BLaER1 treated with 17β-estradiol and CSF1 and Interleukin-3, amounts not matched to agents 10 nM and 100 nM (cell line): ENCODE results near the gene CDHR1.
"Not testable (repeated sequence)": the region's sequence is repeated elsewhere in the genome, so short reads cannot be mapped to it uniquely, and the experiment has no call there.

Experiments used
- H3K27ac ChIP-seq, 11 experiments: shearing (Covaris generic); formaldehyde crosslinking; 2 replicates each; pipeline ENCODE4 v1.8.1; 2022
- H3K27me3 ChIP-seq, 11 experiments: shearing (Covaris generic); formaldehyde crosslinking; 2 replicates each; pipeline ENCODE4 v1.8.1; 2022
- H3K36me3 ChIP-seq, 11 experiments: shearing (Covaris generic); formaldehyde crosslinking; 2 replicates each; pipeline ENCODE4 v1.8.1; 2022
- H3K4me1 ChIP-seq, 10 experiments: shearing (Covaris generic); formaldehyde crosslinking; 2 replicates each; pipeline ENCODE4 v1.8.1; 2022
- H3K4me2 ChIP-seq, 11 experiments: shearing (Covaris generic); formaldehyde crosslinking; 2 replicates each; pipeline ENCODE4 v1.8.1; 2022
- H3K4me3 ChIP-seq, 10 experiments: shearing (Covaris generic); formaldehyde crosslinking; 2 replicates each; pipeline ENCODE4 v1.8.1; 2022
- H3K9ac ChIP-seq, 11 experiments: shearing (Covaris generic); formaldehyde crosslinking; 2 replicates each; pipeline ENCODE4 v1.8.1; 2022
- H3K9me3 ChIP-seq, 11 experiments: shearing (Covaris generic); formaldehyde crosslinking; replicated peaks in 1 of 11; 2 replicates each; pipeline ENCODE4 v1.8.1; 2022
- H4K20me1 ChIP-seq, 11 experiments: shearing (Covaris generic); formaldehyde crosslinking; 2 replicates each; pipeline ENCODE4 v1.8.1; 2022
- Cebpa-rat ChIP-seq, 11 experiments: shearing (Covaris generic); IDR thresholded peaks; 2 replicates each; pipeline ENCODE4 v1.8.1; 2022

Gene CDHR1

DNA sequence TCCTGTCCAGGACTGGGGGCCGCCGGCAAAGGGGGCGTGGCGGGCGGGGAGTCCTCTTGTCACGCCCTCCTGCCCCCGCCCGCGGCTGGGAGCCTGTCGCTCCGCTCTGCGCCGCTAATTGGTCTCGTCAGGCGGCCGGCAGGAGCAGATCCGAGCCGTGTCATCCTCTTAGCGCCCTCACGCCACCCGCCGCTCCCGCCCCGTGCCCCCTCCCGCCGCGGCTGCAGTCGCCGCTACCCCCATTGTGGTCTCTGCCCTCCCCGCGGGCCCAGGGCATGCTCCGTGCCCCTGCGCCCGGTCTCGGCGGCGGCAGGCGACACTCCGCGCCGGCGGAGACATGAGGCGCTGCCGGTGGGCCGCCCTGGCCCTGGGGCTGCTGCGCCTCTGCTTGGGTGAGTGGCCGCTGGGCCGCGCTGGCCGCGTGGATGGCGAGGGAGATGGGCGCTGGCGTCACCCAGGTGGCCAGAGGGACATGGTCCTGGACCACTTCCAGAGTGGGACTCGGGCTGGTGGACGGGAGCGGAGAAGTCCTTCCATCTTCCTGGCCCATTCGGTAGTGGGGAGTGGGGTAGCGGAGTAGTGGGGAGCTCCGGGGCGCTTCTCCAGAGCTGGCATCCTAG is at the start of gene CDHR1:
CDHR1 (plus strand) TSS at position 114 of the 620 bp plus-strand sequence; CDS start at position 338, 224 bp downstream.
- peak within 1 kb of the TSS in 4 of 10 experiments; percentile 23 to 53 (median 29); a peak in 6 of 20 replicates for H3K4me3 ChIP-seq
- H3K27ac ChIP-seq = no peak within 1 kb of the TSS
- no peak within 1 kb of the TSS for H3K9ac ChIP-seq
- H3K4me2 ChIP-seq = peak within 1 kb of the TSS; percentile 11 to 67 (median 39); a peak in 16 of 22 replicates
- H3K27me3 ChIP-seq = peaks cover 36 to 51% (median 45%) of the 10 kb centered on the region in 11 experiments
- peaks cover 0 to 5% (median 0%) of the 10 kb centered on the region in 11 experiments; a peak in 1 of 22 replicates for H3K9me3 ChIP-seq
- no peaks in the 10 kb centered on the region for H3K36me3 ChIP-seq
- no peaks in the 10 kb centered on the region; a peak in 1 of 20 replicates for H3K4me1 ChIP-seq
- no peak for TF ChIP-seq Cebpa-rat (IDR thresholded peaks at IDR 0.05)
- peaks cover 0 to 8% (median 0%) of the 10 kb centered on the region in 11 experiments; a peak in 2 of 22 replicates for H4K20me1 ChIP-seq

DNA sequence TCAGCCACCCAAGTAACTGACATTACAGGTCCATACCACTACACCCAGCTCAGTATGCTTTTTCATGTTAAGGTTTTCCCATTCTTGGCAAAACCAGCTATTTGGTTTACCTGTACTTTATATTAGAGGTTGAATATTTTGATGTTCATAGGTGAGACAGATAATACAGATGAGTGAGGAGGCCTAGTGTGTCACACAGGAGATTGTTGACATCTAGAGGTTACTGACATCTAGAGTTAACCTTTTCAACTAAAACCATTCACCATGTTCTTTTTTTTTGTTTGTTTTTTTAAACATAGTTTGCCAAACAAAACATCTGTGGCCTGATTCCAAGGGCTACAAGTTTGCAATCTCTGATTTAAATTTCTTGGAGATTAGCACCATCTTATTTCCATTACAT is 47.0 kb upstream of the CDHR1 start:
- 0 out of 22 replicates have a peak overlapping the region, but pooled peaks of 1 of the 11 experiments have one; percentile 23 for H3K9ac ChIP-seq
- TF ChIP-seq Cebpa-rat (IDR thresholded peaks at IDR 0.05) = no peak
- no peak overlapping the region for H3K4me3 ChIP-seq
- no peak overlapping the region for H3K4me2 ChIP-seq
- H3K27ac ChIP-seq = no peak overlapping the region
- H3K36me3 ChIP-seq = peaks cover 87 to 100% (median 97%) of the 10 kb centered on the region in 11 experiments
- no peaks in the 10 kb centered on the region for H3K27me3 ChIP-seq
- peaks cover 7 to 61% (median 27%) of the 10 kb centered on the region in 11 experiments; a peak in 16 of 22 replicates for H4K20me1 ChIP-seq
- H3K9me3 ChIP-seq = no peaks in the 10 kb centered on the region
- H3K4me1 ChIP-seq = no peaks in the 10 kb centered on the region

GRCh38 chr10:84148006-84148597 is 46.2 kb upstream of the CDHR1 start:
- peaks cover 87 to 100% (median 97%) of the 10 kb centered on the region in 11 experiments for H3K36me3 ChIP-seq
- H3K4me1 ChIP-seq, H3K27ac ChIP-seq, H3K27me3 ChIP-seq, H3K4me2 ChIP-seq, H3K4me3 ChIP-seq, H3K9me3 ChIP-seq, H3K9ac ChIP-seq: not testable (repeated sequence)
- H4K20me1 ChIP-seq = peaks cover 7 to 58% (median 27%) of the 10 kb centered on the region in 11 experiments; a peak in 16 of 22 replicates

- no peak for TF ChIP-seq Cebpa-rat (IDR thresholded peaks at IDR 0.05)
- no peak overlapping the region for H3K4me2 ChIP-seq
- peaks cover 86 to 100% (median 97%) of the 10 kb centered on the region in 11 experiments for H3K36me3 ChIP-seq
- no peaks in the 10 kb centered on the region for H3K27me3 ChIP-seq
- no peaks in the 10 kb centered on the region for H3K4me1 ChIP-seq
- H3K9me3 ChIP-seq = no peaks in the 10 kb centered on the region
- peaks cover 7 to 60% (median 27%) of the 10 kb centered on the region in 11 experiments; a peak in 16 of 22 replicates for H4K20me1 ChIP-seq
- no peak overlapping the region for H3K9ac ChIP-seq
- H3K27ac ChIP-seq = no peak overlapping the region
- no peak overlapping the region for H3K4me3 ChIP-seq
Observed at GRCh38 chr10:84149854-84150253, 44.5 kb upstream of the CDHR1 start.

DNA sequence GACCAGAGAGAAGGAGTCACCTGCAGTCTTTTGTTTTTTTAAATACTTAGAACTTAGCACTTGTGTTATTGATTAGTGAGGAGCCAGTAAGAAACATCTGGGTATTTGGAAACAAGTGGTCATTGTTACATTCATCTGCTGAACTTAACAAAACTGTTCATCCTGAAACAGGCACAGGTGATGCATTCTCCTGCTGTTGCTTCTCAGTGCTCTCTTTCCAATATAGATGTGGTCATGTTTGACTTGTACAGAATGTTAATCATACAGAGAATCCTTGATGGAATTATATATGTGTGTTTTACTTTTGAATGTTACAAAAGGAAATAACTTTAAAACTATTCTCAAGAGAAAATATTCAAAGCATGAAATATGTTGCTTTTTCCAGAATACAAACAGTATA is 41.6 kb upstream of the CDHR1 start:
- Histone ChIP-seq H3K36me3 (peaks cover 73 to 84% (median 79%) of the 10 kb centered on the region in 11 experiments), H3K4me3 (no peak overlapping the region), H3K27ac (no peak overlapping the region), H3K9me3 (no peaks in the 10 kb centered on the region), H3K9ac (no peak overlapping the region), H3K4me2 (no peak overlapping the region), H3K4me1 (peaks cover 0 to 18% (median 7%) of the 10 kb centered on the region in 10 experiments; a peak in 12 of 20 replicates), H3K27me3 (no peaks in the 10 kb centered on the region), H4K20me1 (peaks cover 5 to 39% (median 18%) of the 10 kb centered on the region in 11 experiments; a peak in 15 of 22 replicates)
- TF ChIP-seq Cebpa-rat (IDR thresholded peaks at IDR 0.05) = no peak

DNA sequence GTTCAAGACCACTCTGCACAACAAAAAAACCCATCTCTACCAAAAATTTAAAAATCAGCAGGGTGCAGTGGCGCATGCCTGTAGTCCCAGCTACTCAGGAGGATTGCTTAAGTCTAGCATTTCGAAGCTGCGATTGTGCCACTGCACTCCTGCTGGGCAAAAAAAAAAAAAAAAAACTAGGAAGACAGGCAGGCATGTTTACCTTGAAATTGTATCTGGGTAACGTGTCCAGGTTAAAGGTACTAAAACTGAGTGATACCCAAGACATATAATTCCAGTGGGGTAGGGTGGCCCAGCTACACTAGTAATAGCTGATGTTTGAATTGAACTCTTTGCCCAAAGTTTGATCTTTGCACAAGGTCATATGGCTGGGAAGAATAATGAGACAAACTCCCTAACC is 38.8 kb upstream of the CDHR1 start:
- Histone ChIP-seq H3K4me1 (peaks cover 0 to 28% (median 7%) of the 10 kb centered on the region in 10 experiments; a peak in 12 of 20 replicates), H3K27me3 (no peaks in the 10 kb centered on the region), H3K4me3 (no peak overlapping the region), H3K4me2 (no peak overlapping the region; a peak in 1 of 22 replicates), H3K36me3 (peaks cover 48 to 56% (median 54%) of the 10 kb centered on the region in 11 experiments), H3K9ac (no peak overlapping the region), H3K9me3 (no peaks in the 10 kb centered on the region), H4K20me1 (peaks cover 0 to 21% (median 6%) of the 10 kb centered on the region in 11 experiments; a peak in 7 of 22 replicates), H3K27ac (no peak overlapping the region)
- no peak for TF ChIP-seq Cebpa-rat (IDR thresholded peaks at IDR 0.05)

GRCh38 chr10:84156009-84156408 is 38.3 kb upstream of the CDHR1 start:
- peak overlapping the region in 2 of 11 experiments; percentile 24 to 54; a peak in 2 of 22 replicates for H3K4me2 ChIP-seq
- H3K9me3 ChIP-seq = no peaks in the 10 kb centered on the region
- no peak overlapping the region for H3K9ac ChIP-seq
- H3K4me3 ChIP-seq = no peak overlapping the region
- H4K20me1 ChIP-seq = peaks cover 0 to 17% (median 1%) of the 10 kb centered on the region in 11 experiments; a peak in 7 of 22 replicates
- H3K27ac ChIP-seq = peak overlapping the region in 1 of 11 experiments; percentile 4; a peak in 1 of 22 replicates
- H3K36me3 ChIP-seq = peaks cover 44 to 51% (median 49%) of the 10 kb centered on the region in 11 experiments
- no peaks in the 10 kb centered on the region for H3K27me3 ChIP-seq
- no peak for TF ChIP-seq Cebpa-rat (IDR thresholded peaks at IDR 0.05)
- peaks cover 0 to 28% (median 7%) of the 10 kb centered on the region in 10 experiments; a peak in 12 of 20 replicates for H3K4me1 ChIP-seq

- Histone ChIP-seq H3K4me2 (peak overlapping the region in 9 of 11 experiments; percentile 9 to 61 (median 27); a peak in 15 of 22 replicates), H3K4me1 (peaks cover 0 to 28% (median 7%) of the 10 kb centered on the region in 10 experiments; a peak in 12 of 20 replicates), H3K9me3 (no peaks in the 10 kb centered on the region), H3K9ac (no peak overlapping the region), H3K4me3 (no peak overlapping the region), H3K36me3 (peaks cover 39 to 44% (median 42%) of the 10 kb centered on the region in 11 experiments), H3K27ac (0 out of 22 replicates have a peak overlapping the region, but pooled peaks of 1 of the 11 experiments have one; percentile 4), H4K20me1 (peaks cover 0 to 17% (median 0%) of the 10 kb centered on the region in 11 experiments; a peak in 3 of 22 replicates), H3K27me3 (no peaks in the 10 kb centered on the region)
- peak in 6 of 11 experiments; percentile 8 to 69 (median 60); a peak in 8 of 22 replicates for TF ChIP-seq Cebpa-rat (IDR thresholded peaks at IDR 0.05)
Observed at GRCh38 chr10:84156768-84157167, 37.6 kb upstream of the CDHR1 start.

DNA sequence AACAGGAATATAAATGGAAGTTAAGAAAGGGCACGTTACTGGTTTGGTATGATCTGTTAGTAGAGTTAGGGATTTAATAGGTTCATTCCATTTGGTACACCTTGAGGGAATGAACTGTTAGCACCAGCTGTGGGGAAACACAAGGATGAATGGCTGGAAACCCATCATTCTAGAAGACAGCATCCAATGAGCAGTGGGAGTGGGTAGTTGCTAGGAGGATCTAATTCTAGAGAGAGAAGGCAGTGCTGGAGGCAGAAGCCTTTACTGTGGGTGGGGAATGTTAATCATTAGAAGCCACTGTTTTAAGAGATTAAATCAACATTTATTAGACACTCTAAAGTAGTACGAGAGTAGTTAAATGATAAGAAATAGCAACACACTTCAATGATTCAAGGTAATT is 36.3 kb upstream of the CDHR1 start:
- no peaks in the 10 kb centered on the region for H3K27me3 ChIP-seq

More for the DNA sequence above, 36.3 kb upstream of the CDHR1 start:
- Histone ChIP-seq H3K4me2 (peak overlapping the region in 2 of 11 experiments; percentile 3 to 26; a peak in 2 of 22 replicates), H3K4me3 (no peak overlapping the region), H3K36me3 (peaks cover 26 to 31% (median 29%) of the 10 kb centered on the region in 11 experiments), H4K20me1 (peaks cover 0 to 4% (median 0%) of the 10 kb centered on the region in 11 experiments; a peak in 2 of 22 replicates), H3K27ac (no peak overlapping the region), H3K9ac (no peak overlapping the region), H3K4me1 (peaks cover 0 to 28% (median 7%) of the 10 kb centered on the region in 10 experiments; a peak in 12 of 20 replicates), H3K9me3 (no peaks in the 10 kb centered on the region)
- no peak for TF ChIP-seq Cebpa-rat (IDR thresholded peaks at IDR 0.05)
